GM12878 (cell line): ENCODE results near the gene IRS1. TPM values are rescaled to one million over a fixed set of nuclear protein-coding genes. Genes with fewer than 3 reads are reported as not detected.

Experiments
- ATAC-seq: fragments of 200-7000 bp; cut with Tn5 transposase; 3 replicates; pipeline ENCODE4 v1.9.1; 2020; ENCODE audit warnings: mild to moderate bottlenecking, moderate library complexity
- BruUV-seq: library from RNA; stranded (reverse); fragments of 400-500 nt; replicated peaks from 2 replicates; lab custom pipeline; 2021; lab: Mats Ljungman, UMichigan
- CTCF ChIA-PET: fragments of 300-600 bp; sonication (Branson Sonifier 250); formaldehyde crosslinking; extraction: SDS; loops from one replicate; lab custom pipeline; 2021; ENCODE audit warnings: inconsistent platforms; lab: Yijun Ruan, JAX
- POLR2A ChIA-PET: fragments of 350-600 bp; formaldehyde crosslinking; extraction: SDS; loops from one replicate; lab custom pipeline; 2021; ENCODE audit warnings: inconsistent platforms; lab: Charles Lee
- RAD21 ChIA-PET: fragments of 300-600 bp; sonication (Branson Sonifier 250); formaldehyde crosslinking; loops from one replicate; lab custom pipeline; 2023; ENCODE audit warnings: antibody characterized with exemption; ENCODE audit not compliant: unreplicated experiment; lab: Charles Lee
- SMC1A ChIA-PET: fragments of 300-600 bp; sonication (Branson Sonifier 250); formaldehyde crosslinking; loops from one replicate; lab custom pipeline; 2023; ENCODE audit not compliant: unreplicated experiment, uncharacterized antibody; lab: Charles Lee
- DNase-seq: peaks from one replicate; pipeline ENCODE4 v3.0.0-alpha.2; 2011; ENCODE audit warnings: low read depth, low spot score
- FAIRE-seq: peaks from 3 replicates; lab custom pipeline; 2011; peaks lifted over from hg19 to GRCh38; lab: Jason Lieb, UNC
- H2AFZ ChIP-seq: 2 replicates; pipeline ENCODE4 v1.6.0; 2011; ENCODE audit warnings: low read depth, low read length, control low read depth; ENCODE audit not compliant: control insufficient read depth
- H3K27ac ChIP-seq: 2 replicates; pipeline ENCODE4 v1.5.1; 2011; ENCODE audit warnings: control low read depth; ENCODE audit not compliant: control insufficient read depth, insufficient read depth
- H3K27me3 ChIP-seq, 2 experiments: replicated peaks in 1 of 2; 2 replicates each; pipeline versions ENCODE4 v1.6.0 to v1.6.1; 2011; ENCODE audit warnings: low read length in 1 of 2; ENCODE audit not compliant: control insufficient read depth in 2 of 2, insufficient read depth in 2 of 2
- H3K36me3 ChIP-seq, 2 experiments: 2 replicates each; pipeline ENCODE4 v1.5.1; 2011; ENCODE audit warnings: low read length in 1 of 2; ENCODE audit not compliant: control insufficient read depth in 2 of 2, insufficient read depth in 2 of 2
- H3K4me1 ChIP-seq: 2 replicates; pipeline ENCODE4 v1.6.1; 2011; ENCODE audit warnings: mild to moderate bottlenecking, low read length, moderate library complexity, mixed read lengths; ENCODE audit not compliant: control insufficient read depth, insufficient read depth
- H3K4me2 ChIP-seq: 2 replicates; pipeline ENCODE4 v1.6.0; 2011; ENCODE audit warnings: control low read depth; ENCODE audit not compliant: control insufficient read depth, insufficient read depth
- H3K4me3 ChIP-seq: fragments of 200-600 bp; sonication (generic); 2 replicates; pipeline ENCODE4 v1.5.1; 2016
- H3K79me2 ChIP-seq: 2 replicates; pipeline ENCODE4 v1.6.0; 2011; ENCODE audit warnings: low read length; ENCODE audit not compliant: control insufficient read depth, insufficient read depth
- H3K9ac ChIP-seq: 2 replicates; pipeline ENCODE4 v1.8.0; 2011; ENCODE audit warnings: low read length, control low read depth, mixed read lengths; ENCODE audit not compliant: control insufficient read depth, insufficient read depth
- H3K9me3 ChIP-seq: replicated peaks from 3 replicates; pipeline ENCODE4 v1.5.1; 2011; ENCODE audit warnings: mild to moderate bottlenecking, low read length; ENCODE audit not compliant: control insufficient read depth, insufficient read depth
- H4K20me1 ChIP-seq: 2 replicates; pipeline ENCODE4 v1.6.0; 2011; ENCODE audit not compliant: control insufficient read depth, insufficient read depth
- DPF2 ChIP-seq: fragments of 450-650 bp; IDR thresholded peaks from 2 replicates; pipeline ENCODE4 v1.6.1; 2017; ENCODE audit warnings: mild to moderate bottlenecking
- MEF2B ChIP-seq: fragments of 450-650 bp; IDR thresholded peaks from 2 replicates; pipeline ENCODE4 v1.6.1; 2018; ENCODE audit warnings: mild to moderate bottlenecking, moderate library complexity; ENCODE audit not compliant: partially characterized antibody, poor library complexity, severe bottlenecking
- POLR2AphosphoS5 ChIP-seq: IDR thresholded peaks from 2 replicates; pipeline ENCODE4 v1.6.1; 2011; ENCODE audit warnings: mild to moderate bottlenecking, low read length, inconsistent platforms
- RAD51 ChIP-seq: fragments of 450-650 bp; IDR thresholded peaks from 2 replicates; pipeline ENCODE4 v1.6.1; 2016; ENCODE audit warnings: moderate library complexity, mild to moderate bottlenecking, inconsistent platforms
- RFX5 ChIP-seq: IDR thresholded peaks from 2 replicates; pipeline ENCODE4 v1.6.1; 2011; ENCODE audit warnings: low read depth, low read length, improper control_type of control experiment
- YBX1 ChIP-seq: fragments of 450-650 bp; IDR thresholded peaks from 2 replicates; pipeline ENCODE4 v1.6.1; 2016; ENCODE audit warnings: antibody characterized with exemption
- ZNF274 ChIP-seq: IDR thresholded peaks from one replicate; pipeline ENCODE4 v1.8.0; 2011; ENCODE audit not compliant: insufficient read length, insufficient read depth
- WGBS: methylation state at CpG from one replicate; pipeline ENCODE4 v1.1.6; 2016; ENCODE audit warnings: low lambda C conversion rate; ENCODE audit not compliant: insufficient replicate concordance, insufficient coverage; ENCODE audit errors: missing lambda C conversion rate; 5-methylcytosine and 5-hydroxymethylcytosine counted together
- in situ Hi-C: fragments of 300-500 bp; cut with MboI; formaldehyde crosslinking; loops from 9 replicates; pipeline ENCODE4 v1.14.3; 2018; ENCODE audit warnings: mixed read lengths
- intact Hi-C: fragments of 100-400 bp; cut with micrococcal nuclease; formaldehyde crosslinking; loops from one replicate; pipeline ENCODE4 v1.14.2; 2022; ENCODE audit not compliant: unreplicated experiment
- polyA plus RNA-seq, 11 experiments: library from polyadenylated mRNA; depleted of rRNA in 4 of 11; unstranded in 6 of 11; stranded (reverse) in 5 of 11; fragments of >200 nt; fragmentation: Nextera tagmentation in 4 of 11; fragmentation: Illumina TruSeq in 1 of 11; extraction: Ambion mirVana in 4 of 11; extraction: Trizol in 1 of 11; gene quantifications; 1 replicate in 1 of 11; 2 replicates in 10 of 11; pipeline versions ENCODE4 v1.2.1 to v1.2.3, GENCODE V29; 2011 to 2016; ENCODE audit warnings: inconsistent platforms in 2 of 11, missing spikeins in 2 of 11, low read depth in 1 of 11
- total RNA-seq, 4 experiments: library from RNA; depleted of rRNA in 3 of 4; stranded (reverse); fragments of >200 nt in 3 of 4; fragmentation: Illumina TruSeq in 1 of 4; extraction: Trizol in 1 of 4; gene quantifications; 2 replicates each; pipeline versions ENCODE4 v1.2.1 to v1.2.3, GENCODE V29; 2013 to 2021
- TF ChIP-seq, protein P1 (sequence below): IDR thresholded peaks from 2 replicates; pipeline ENCODE4 v1.6.1; 2011; ENCODE audit warnings: low read depth, low read length, improper control_type of control experiment, borderline replicate concordance

The IRS1 gene
- total and polyA plus RNA-seq, 10 of the 15 experiments (the other 5 are each of a cell fraction or from before 2014, with no cell fraction given) = 0.03 to 1.7 (median 0.34) TPM

DNA sequence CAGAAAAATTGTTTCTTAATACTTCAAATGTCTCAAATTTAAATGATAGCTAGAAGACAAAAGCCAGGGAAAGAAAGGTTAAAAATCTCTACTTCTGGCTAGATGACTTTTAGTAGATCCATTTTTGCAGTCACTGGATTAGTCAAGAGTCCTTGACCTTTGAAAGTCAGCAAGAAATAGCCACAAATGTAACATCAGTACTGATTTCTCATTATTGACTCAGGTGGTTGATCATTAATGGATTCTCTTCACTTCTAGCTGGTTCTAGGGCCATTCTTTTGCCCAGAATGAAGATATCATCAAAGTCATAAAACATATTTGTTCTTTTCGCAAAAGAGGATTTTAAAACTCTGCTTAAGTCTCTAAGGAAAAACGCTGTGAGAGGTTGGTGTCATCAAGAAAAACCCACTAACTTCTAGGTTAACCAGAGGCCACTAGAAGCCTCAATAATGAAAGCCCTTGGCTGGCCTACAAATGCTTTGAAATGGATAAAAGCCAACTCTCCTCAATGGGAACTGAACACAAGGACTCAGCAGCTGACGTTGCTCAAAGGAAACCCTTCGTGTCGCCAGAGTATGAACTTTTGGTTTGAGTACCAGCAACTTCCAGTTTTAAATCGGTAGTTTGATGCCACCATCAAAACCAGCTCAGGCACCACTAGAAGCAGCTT lies 66.3 kb downstream of the IRS1 start:
- no peak for DNase-seq
- Histone ChIP-seq H3K9me3 (no peaks in the 10 kb centered on the region), H3K4me1 (no peaks in the 10 kb centered on the region), H3K9ac (no peak overlapping the region), H3K27ac (no peak overlapping the region), H3K27me3 (no peaks in the 10 kb centered on the region; a peak in 1 of 4 replicates), H3K4me2 (no peak overlapping the region), H4K20me1 (no peaks in the 10 kb centered on the region), H2AFZ (no peak overlapping the region), H3K4me3 (no peak overlapping the region), H3K79me2 (no peaks in the 10 kb centered on the region), H3K36me3 (no peaks in the 10 kb centered on the region)
- in situ Hi-C loops (no loop called here), intact Hi-C loops (no loop called here)
- TF ChIP-seq, protein P1, sequence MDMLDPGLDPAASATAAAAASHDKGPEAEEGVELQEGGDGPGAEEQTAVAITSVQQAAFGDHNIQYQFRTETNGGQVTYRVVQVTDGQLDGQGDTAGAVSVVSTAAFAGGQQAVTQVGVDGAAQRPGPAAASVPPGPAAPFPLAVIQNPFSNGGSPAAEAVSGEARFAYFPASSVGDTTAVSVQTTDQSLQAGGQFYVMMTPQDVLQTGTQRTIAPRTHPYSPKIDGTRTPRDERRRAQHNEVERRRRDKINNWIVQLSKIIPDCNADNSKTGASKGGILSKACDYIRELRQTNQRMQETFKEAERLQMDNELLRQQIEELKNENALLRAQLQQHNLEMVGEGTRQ = no peak
- no peak for TF ChIP-seq RAD51
- no peak for TF ChIP-seq RFX5
- TF ChIP-seq POLR2AphosphoS5 = no peak
- no peak for TF ChIP-seq YBX1
- no peak for TF ChIP-seq MEF2B
- TF ChIP-seq DPF2 = no peak
- no peak for TF ChIP-seq ZNF274
- 37% methylated on average over 6 of the region's 6 CpGs for WGBS
- POLR2A ChIA-PET = no interaction called here
- FAIRE-seq = no peak
- ATAC-seq = no peak
- no TSS peak for BruUV-seq
- CTCF ChIA-PET = no interaction called here
- RAD21 ChIA-PET = no interaction called here
- SMC1A ChIA-PET = interaction anchor here (0.6 to 1.2 kb wide), 4 partner anchors 9 to 69 kb away, joined by 3 to 6 read pairs (median 3); no protein-coding TSS in a partner anchor
